Peyer's patch (tissue), 4 donors: ENCODE results near the gene NRXN3.

Source experiments
- CTCF ChIP-seq, 6 experiments: fragments of 450-650 bp in 4 of 6; fragments of 200-600 bp in 2 of 6; sonication (generic) in 1 of 6; IDR thresholded peaks; one replicate each; pipeline ENCODE4 v1.5.1; 2017 to 2019; ENCODE audit warnings: antibody characterized with exemption in 6 of 6, mild to moderate bottlenecking in 3 of 6, moderate library complexity in 1 of 6
- POLR2A ChIP-seq, 2 donors: fragments of 450-650 bp; IDR thresholded peaks; one replicate each; pipeline ENCODE4 v1.5.1; 2017; ENCODE audit warnings: antibody characterized with exemption in 2 of 2, mild to moderate bottlenecking in 2 of 2, moderate library complexity in 2 of 2

DNA sequence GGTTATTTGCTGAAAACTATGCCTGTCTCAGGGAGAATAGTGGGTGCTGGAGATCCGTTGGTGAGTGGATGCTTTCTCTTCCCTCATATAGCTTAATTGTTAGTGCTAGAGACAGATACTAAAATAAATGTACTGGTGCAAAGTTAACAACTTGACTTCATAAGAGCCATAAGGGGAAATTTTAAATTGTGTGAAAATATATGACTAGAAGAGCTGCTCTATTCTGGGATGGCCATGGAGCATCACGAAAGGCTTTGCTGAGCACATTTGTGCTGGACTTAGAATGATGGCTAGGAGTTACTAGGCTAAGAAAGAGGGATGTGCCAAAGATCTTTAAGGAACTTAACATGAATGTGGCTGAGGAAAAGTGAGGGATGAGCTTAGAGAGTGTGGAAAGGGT lies 668.8 kb downstream of the NRXN3 start:
- TF ChIP-seq CTCF (IDR thresholded peaks at IDR 0.05) (no peak), POLR2A (IDR thresholded peaks at IDR 0.05) (no peak)
